ENCODE results near the gene CD300LD. TPM values are rescaled to one million over a fixed set of nuclear protein-coding genes. Genes with fewer than 3 reads are reported as not detected.

Gene CD300LD
- total and polyA plus RNA-seq, 10 donors, result 0.06 to 1.4 TPM; not detected in 8

GRCh38 chr17:74624131-74624530 is 32.0 kb upstream of the CD300LD start:
- intact Hi-C loops (cut with DNase I; ENCODE audit: low total_unique reads), result no loop called here
- H3K9me3 ChIP-seq, result peaks cover 0 to 9% (median 0%) of the 10 kb centered on the region in 8 donors
- TF ChIP-seq POLR2A (IDR thresholded peaks at IDR 0.05) (no peak), POLR2AphosphoS5 (IDR thresholded peaks at IDR 0.05) (no peak), CTCF (IDR thresholded peaks at IDR 0.05 in 8 of 11, conservative IDR thresholded peaks at IDR 0.05 in 3 of 11) (no peak)
- DNase-seq, result no peak
- peak overlapping the region in 3 of 8 donors; percentile 17 to 73 (median 66) for H3K27ac ChIP-seq
- no peak overlapping the region for H3K4me3 ChIP-seq
- no peaks in the 10 kb centered on the region for H3K36me3 ChIP-seq
- WGBS, 5 donors, result 79 to 100% (median 90%) methylated on average over 1 of the region's 1 CpG
- peaks cover 0 to 5% (median 0%) of the 10 kb centered on the region in 6 donors for H3K4me1 ChIP-seq
- peaks cover 0 to 77% (median 0%) of the 10 kb centered on the region in 7 donors for H3K27me3 ChIP-seq (replicated peaks in 1 of 7)

- Histone ChIP-seq H3K4me1 (peaks cover 0 to 9% (median 0%) of the 10 kb centered on the region in 6 donors), H3K4me3 (peak within 1 kb of the TSS in 2 of 8 donors; percentile 17 to 44), H3K27ac (peak within 1 kb of the TSS in 3 of 8 donors; percentile 63 to 73 (median 66)), H3K9me3 (peaks cover 0 to 9% (median 0%) of the 10 kb centered on the region in 8 donors), H3K36me3 (no peaks in the 10 kb centered on the region), H3K27me3 (replicated peaks in 1 of 7) (peaks cover 0 to 79% (median 0%) of the 10 kb centered on the region in 7 donors)
- intact Hi-C loops (cut with DNase I; ENCODE audit: low total_unique reads), result no loop called here
- TF ChIP-seq POLR2A (IDR thresholded peaks at IDR 0.05), result no peak
- WGBS, 5 donors, result 38 to 53% (median 43%) methylated on average over 5 of the region's 5 CpGs
- no peak for DNase-seq
These were observed 31.6 kb upstream of the CD300LD start, which contains the start of gene CD300E for GRCh38 chr17:74623693-74624093. Gene CD300E (minus strand): TSS chr17:74623738. CDS start chr17:74623621, 117 bp downstream.

GRCh38 chr17:74619077-74619673 is 27.1 kb upstream of the CD300LD start:
- intact Hi-C loops (cut with DNase I; ENCODE audit: low total_unique reads), result no loop called here
- DNase-seq, result no peak
- TF ChIP-seq POLR2A (IDR thresholded peaks at IDR 0.05) (no peak), POLR2AphosphoS5 (IDR thresholded peaks at IDR 0.05) (no peak), CTCF (IDR thresholded peaks at IDR 0.05 in 8 of 11, conservative IDR thresholded peaks at IDR 0.05 in 3 of 11) (no peak)

GRCh38 chr17:74618451-74618850 is 26.4 kb upstream of the CD300LD start:
- intact Hi-C loops (cut with DNase I; ENCODE audit: low total_unique reads), result no loop called here
- H3K27me3 ChIP-seq (replicated peaks in 1 of 7), result peaks cover 0 to 88% (median 7%) of the 10 kb centered on the region in 7 donors
- no peaks in the 10 kb centered on the region for H3K9me3 ChIP-seq
- peaks cover 0 to 15% (median under 1%) of the 10 kb centered on the region in 6 donors for H3K4me1 ChIP-seq
- no peak for DNase-seq
- H3K27ac ChIP-seq, result no peak overlapping the region
- no peak overlapping the region for H3K4me3 ChIP-seq
- 39 to 58% (median 48%) methylated on average over 3 of the region's 3 CpGs for WGBS, 5 donors
- no peaks in the 10 kb centered on the region for H3K36me3 ChIP-seq
- TF ChIP-seq POLR2AphosphoS5 (IDR thresholded peaks at IDR 0.05), result no peak
- no peak for TF ChIP-seq CTCF (IDR thresholded peaks at IDR 0.05 in 8 of 11, conservative IDR thresholded peaks at IDR 0.05 in 3 of 11)
- TF ChIP-seq POLR2A (IDR thresholded peaks at IDR 0.05), result no peak

More at GRCh38 chr17:74619077-74619673, 27.1 kb upstream of the CD300LD start:
- Histone ChIP-seq H3K4me3 (no peak overlapping the region), H3K27me3 (replicated peaks in 1 of 7) (peaks cover 0 to 85% (median 1%) of the 10 kb centered on the region in 7 donors), H3K36me3 (no peaks in the 10 kb centered on the region), H3K27ac (no peak overlapping the region), H3K9me3 (no peaks in the 10 kb centered on the region), H3K4me1 (peaks cover 0 to 9% (median 0%) of the 10 kb centered on the region in 6 donors)
- WGBS, 5 donors, result 46 to 92% (median 82%) methylated on average over 2 of the region's 2 CpGs

Measured in spleen (tissue), 11 donors.